ENCODE data around the gene TIPARP.

The TIPARP gene

GRCh38 chr3:156631323-156631722 is 43.1 kb upstream of the TIPARP start:
- no peak for TF ChIP-seq CTCF (conservative IDR thresholded peaks at IDR 0.05)

GRCh38 chr3:156632601-156633000 is 41.8 kb upstream of the TIPARP start:
- no peak for TF ChIP-seq CTCF (conservative IDR thresholded peaks at IDR 0.05)
- no peak overlapping the region for H3K27ac ChIP-seq

More at GRCh38 chr3:156631323-156631722, 43.1 kb upstream of the TIPARP start:
- H3K27ac ChIP-seq, result no peak overlapping the region

- no peak for TF ChIP-seq CTCF (conservative IDR thresholded peaks at IDR 0.05)
- no peak overlapping the region for H3K27ac ChIP-seq
Observed at GRCh38 chr3:156633335-156633734, 41.1 kb upstream of the TIPARP start.

GRCh38 chr3:156635034-156635433 is 39.4 kb upstream of the TIPARP start:
- H3K27ac ChIP-seq, result no peak overlapping the region
- TF ChIP-seq CTCF (conservative IDR thresholded peaks at IDR 0.05), result no peak

DNA sequence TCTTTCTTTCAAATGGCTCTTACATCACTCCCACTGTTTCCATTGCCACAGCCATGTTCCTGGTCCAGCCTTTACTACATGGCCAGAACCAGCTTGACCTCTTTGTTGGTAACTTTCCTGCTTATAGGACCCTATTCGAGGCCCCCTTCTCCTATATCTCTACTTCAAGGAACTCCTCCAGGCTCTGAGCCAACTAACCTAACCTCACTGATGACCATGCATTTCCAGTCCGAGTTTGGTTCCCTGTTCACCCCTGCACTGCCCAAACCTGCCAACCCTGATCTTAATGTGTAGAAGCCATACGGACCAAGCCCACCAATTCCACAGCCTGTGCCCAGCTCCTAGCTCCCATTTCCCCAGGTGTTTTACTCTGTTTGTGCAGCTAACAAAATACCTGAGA is 38.4 kb upstream of the TIPARP start:
- no peak overlapping the region for H3K27ac ChIP-seq
- TF ChIP-seq CTCF (conservative IDR thresholded peaks at IDR 0.05), result no peak

DNA sequence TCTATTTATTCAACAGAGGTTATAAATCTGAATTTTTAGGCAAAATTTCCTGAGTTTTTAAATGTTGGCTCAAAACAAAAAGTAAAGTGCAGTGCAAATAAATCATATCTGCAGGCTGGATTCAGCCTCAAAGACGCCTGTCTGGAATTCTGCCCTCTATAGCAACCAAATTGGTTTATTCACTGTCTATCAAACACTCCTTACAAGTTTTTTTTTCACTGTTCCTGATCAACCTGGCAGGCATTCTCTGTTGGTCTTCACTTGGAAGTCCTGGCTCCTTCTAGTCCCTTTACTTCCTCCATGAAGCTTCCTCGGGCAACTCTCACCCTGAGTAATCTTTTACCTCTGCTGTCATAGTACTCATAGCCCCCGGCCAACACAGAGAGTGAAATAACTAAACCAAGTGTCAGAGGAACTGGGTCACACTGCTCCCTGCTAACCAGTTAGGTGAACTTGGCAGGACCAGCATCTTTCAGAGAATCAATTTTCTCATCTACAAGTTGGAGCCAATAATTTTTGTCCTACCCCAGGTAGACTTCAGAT is 36.8 kb upstream of the TIPARP start:
- TF ChIP-seq CTCF (conservative IDR thresholded peaks at IDR 0.05), result no peak
- H3K27ac ChIP-seq, result no peak overlapping the region

GRCh38 chr3:156638271-156638670 is 36.1 kb upstream of the TIPARP start:
- no peak for TF ChIP-seq CTCF (conservative IDR thresholded peaks at IDR 0.05)
- H3K27ac ChIP-seq, result no peak overlapping the region

Measured in VCaP (cell line).